Motor neuron (in vitro differentiated cells): ENCODE data around the gene RMND5A. TPM values are rescaled to one million over a fixed set of nuclear protein-coding genes. Genes with fewer than 3 reads are reported as not detected.
"Not testable (repeated sequence)": the region's sequence is repeated elsewhere in the genome, so short reads cannot be mapped to it uniquely, and the experiment has no call there.

Experiments used
- ATAC-seq, 8 experiments: fragments of 200-7000 bp; cut with Tn5 transposase; replicated peaks in 6 of 8; 2 replicates each; pipeline ENCODE4 v1.8.0; 2021; ENCODE audit warnings: mild to moderate bottlenecking in 8 of 8, moderate library complexity in 8 of 8
- H3K27ac ChIP-seq, 2 donors: fragments of 250-450 bp; sonication (Bioruptor Pico); 2 replicates each; pipeline ENCODE4 v1.9.0; 2021; ENCODE audit warnings: antibody characterized with exemption in 2 of 2, mild to moderate bottlenecking in 2 of 2, moderate library complexity in 1 of 2
- H3K4me1 ChIP-seq, 2 donors: fragments of 250-450 bp; sonication (Bioruptor Pico); replicated peaks in 1 of 2; 2 replicates each; pipeline ENCODE4 v1.6.1; 2021; ENCODE audit warnings: antibody characterized with exemption in 2 of 2, mild to moderate bottlenecking in 2 of 2, moderate library complexity in 1 of 2
- H3K4me3 ChIP-seq, 5 donors: fragments of 250-450 bp; sonication (Bioruptor Pico); 2 replicates each; pipeline ENCODE4 v1.9.0; 2021; ENCODE audit warnings: antibody characterized with exemption in 5 of 5, mild to moderate bottlenecking in 5 of 5, moderate library complexity in 4 of 5
- WGBS, 10 experiments: fragments of 450-650 bp; shearing (Covaris generic); methylation state at CpG; one replicate each; pipeline ENCODE4 v1.0.0; 2022; 5-methylcytosine and 5-hydroxymethylcytosine counted together
- in situ Hi-C, 9 experiments: fragments of 400-800 bp; cut with MboI; loops; one replicate each; pipeline ENCODE4 v1.15.0; 2021; ENCODE audit warnings: low sequenced_read_pairs in 9 of 9, low pct_unique_long_range_greater_than_20kb in 2 of 9; ENCODE audit not compliant: unreplicated experiment in 9 of 9
- total RNA-seq, 8 experiments: library from RNA; unstranded; fragments of 300-600 nt; gene quantifications; 2 replicates each; pipeline versions ENCODE4 v1.2.3 to v1.2.4, GENCODE V29; 2022

The RMND5A gene
- total RNA-seq, 8 experiments from 2014 or later = 23.5 to 55.5 (median 38.2) TPM

GRCh38 chr2:86732040-86732525, 12.0 kb downstream of the RMND5A start:
- ATAC-seq, H3K4me1 ChIP-seq, H3K4me3 ChIP-seq, in situ Hi-C loops, H3K27ac ChIP-seq: not testable (repeated sequence)
- no CpG with 5 or more reads among the region's 6 CpGs for WGBS, 10 experiments

GRCh38 chr2:86732837-86733236, 12.7 kb downstream of the RMND5A start:
- H3K4me1 ChIP-seq, H3K4me3 ChIP-seq, in situ Hi-C loops, ATAC-seq, H3K27ac ChIP-seq: not testable (repeated sequence)

GRCh38 chr2:86733528-86733927, 13.4 kb downstream of the RMND5A start:
- H3K4me3 ChIP-seq, in situ Hi-C loops, ATAC-seq, H3K27ac ChIP-seq, H3K4me1 ChIP-seq: not testable (repeated sequence)
- WGBS, 10 experiments = no CpG with 5 or more reads among the region's 4 CpGs

GRCh38 chr2:86734896-86735295, 14.8 kb downstream of the RMND5A start:
- H3K27ac ChIP-seq, H3K4me1 ChIP-seq, in situ Hi-C loops, ATAC-seq, H3K4me3 ChIP-seq: not testable (repeated sequence)
- WGBS, 10 experiments = no CpG with 5 or more reads among the region's 1 CpG

DNA sequence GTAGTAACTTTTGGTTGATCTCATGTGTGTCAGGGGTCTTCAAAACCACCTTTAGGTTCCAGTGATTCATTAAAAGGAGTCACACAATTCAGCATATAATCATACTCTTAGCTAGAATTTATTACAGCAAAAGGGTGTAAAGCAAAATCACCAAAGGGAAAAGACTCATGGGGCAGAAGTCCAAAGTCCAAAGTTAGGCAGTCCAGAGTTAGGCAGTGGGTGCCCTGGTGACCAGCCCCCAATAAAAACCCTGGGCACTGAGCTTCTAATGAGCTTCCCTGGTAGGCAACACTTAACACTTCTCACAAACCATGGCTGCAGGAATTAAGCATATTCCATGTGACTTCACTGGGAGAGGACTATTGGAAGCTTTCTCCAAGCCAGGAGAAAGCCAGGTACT, 19.4 kb downstream of the RMND5A start:
- H3K4me3 ChIP-seq, ATAC-seq, H3K4me1 ChIP-seq, in situ Hi-C loops, H3K27ac ChIP-seq: not testable (repeated sequence)

DNA sequence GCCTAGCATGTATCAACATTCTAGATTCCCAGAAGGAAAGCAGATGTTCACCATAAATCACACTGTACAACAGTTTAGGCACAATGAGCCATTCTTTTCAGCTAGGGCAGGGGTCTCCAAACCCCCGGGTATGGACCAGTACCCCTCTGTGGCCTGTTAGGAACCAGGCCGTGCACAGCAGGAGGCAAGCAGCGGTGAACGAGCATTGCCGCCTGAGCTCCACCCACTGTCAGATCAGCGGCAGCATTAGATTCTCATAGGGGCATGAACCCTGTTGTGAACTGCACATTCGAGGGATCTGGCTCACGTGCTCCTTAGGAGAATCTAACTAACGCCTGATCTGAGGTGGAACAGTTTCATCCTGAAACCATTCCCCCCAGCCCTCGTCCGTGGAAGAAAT, 19.8 kb downstream of the RMND5A start:
- H3K27ac ChIP-seq, H3K4me1 ChIP-seq, ATAC-seq, H3K4me3 ChIP-seq, in situ Hi-C loops: not testable (repeated sequence)
- no CpG with 5 or more reads among the region's 11 CpGs for WGBS, 10 experiments

DNA sequence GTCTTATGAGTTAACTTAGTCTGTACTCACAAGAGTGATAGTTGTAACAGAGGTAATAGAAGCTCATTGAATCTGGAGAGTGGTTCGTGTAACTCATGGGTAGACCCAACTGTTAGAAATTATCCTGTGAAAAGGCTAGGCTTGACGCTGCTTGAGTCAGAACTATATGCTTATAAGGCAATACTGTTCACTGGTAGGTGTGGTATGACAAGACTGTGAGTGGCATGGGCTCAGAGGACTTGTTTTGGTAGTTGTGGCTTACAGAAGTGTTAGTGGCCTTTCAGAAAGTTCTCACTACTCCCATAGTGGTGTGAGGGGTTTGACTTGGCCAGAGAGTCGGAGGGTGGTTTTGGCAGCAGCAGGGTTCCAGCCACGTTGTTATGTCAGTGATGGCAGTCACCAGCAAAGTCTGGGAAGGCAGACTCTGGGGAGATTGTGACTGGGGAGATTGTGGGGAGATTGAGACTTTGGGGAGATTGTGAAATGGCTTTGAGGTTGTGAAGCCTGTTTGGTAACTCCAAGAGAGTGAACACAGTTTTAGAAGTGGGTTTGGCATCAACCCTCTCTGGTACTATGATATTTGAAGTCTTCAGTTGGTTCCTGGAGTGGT, 21.9 kb downstream of the RMND5A start:
- in situ Hi-C loops, H3K4me1 ChIP-seq, H3K4me3 ChIP-seq, H3K27ac ChIP-seq, ATAC-seq: not testable (repeated sequence)
- WGBS, 10 experiments = no CpG with 5 or more reads among the region's 4 CpGs

- Histone ChIP-seq H3K4me1 (peaks cover 27 to 28% of the 10 kb centered on the region in 2 donors), H3K27ac (no peak overlapping the region), H3K4me3 (no peak overlapping the region)
- WGBS, 10 experiments = 70 to 100% (median 80%) methylated on average over 1 to 2 of the region's 2 CpGs; no CpG with 5 or more reads in 5 of the 10 experiments
- in situ Hi-C loops = no loop called here
- no peak for ATAC-seq
Observed at GRCh38 chr2:86744152-86744551, 24.1 kb downstream of the RMND5A start.

DNA sequence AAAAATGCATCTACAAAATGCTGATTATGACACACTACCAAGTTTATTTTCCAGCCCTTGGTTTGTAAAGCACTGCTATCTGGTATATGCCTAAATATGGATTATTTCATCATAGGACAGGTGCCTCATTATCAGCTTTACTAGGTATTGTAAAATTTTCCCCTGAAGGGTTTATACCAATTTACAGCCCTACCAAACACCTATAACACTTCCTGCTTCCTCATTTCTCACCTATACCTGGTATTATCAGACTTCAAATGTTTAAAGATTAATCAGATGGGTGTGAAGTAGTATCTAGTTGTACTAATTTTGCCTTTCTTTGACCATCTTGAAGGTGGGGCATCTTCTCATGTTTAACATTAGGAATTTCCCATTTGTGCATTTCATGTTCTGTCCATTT, 26.8 kb downstream of the RMND5A start:
- Histone ChIP-seq H3K27ac (peak overlapping the region; percentile 88 to 97), H3K4me1 (peaks cover 29 to 32% of the 10 kb centered on the region in 2 donors), H3K4me3 (no peak overlapping the region)
- in situ Hi-C loops = no loop called here
- ATAC-seq = no peak

DNA sequence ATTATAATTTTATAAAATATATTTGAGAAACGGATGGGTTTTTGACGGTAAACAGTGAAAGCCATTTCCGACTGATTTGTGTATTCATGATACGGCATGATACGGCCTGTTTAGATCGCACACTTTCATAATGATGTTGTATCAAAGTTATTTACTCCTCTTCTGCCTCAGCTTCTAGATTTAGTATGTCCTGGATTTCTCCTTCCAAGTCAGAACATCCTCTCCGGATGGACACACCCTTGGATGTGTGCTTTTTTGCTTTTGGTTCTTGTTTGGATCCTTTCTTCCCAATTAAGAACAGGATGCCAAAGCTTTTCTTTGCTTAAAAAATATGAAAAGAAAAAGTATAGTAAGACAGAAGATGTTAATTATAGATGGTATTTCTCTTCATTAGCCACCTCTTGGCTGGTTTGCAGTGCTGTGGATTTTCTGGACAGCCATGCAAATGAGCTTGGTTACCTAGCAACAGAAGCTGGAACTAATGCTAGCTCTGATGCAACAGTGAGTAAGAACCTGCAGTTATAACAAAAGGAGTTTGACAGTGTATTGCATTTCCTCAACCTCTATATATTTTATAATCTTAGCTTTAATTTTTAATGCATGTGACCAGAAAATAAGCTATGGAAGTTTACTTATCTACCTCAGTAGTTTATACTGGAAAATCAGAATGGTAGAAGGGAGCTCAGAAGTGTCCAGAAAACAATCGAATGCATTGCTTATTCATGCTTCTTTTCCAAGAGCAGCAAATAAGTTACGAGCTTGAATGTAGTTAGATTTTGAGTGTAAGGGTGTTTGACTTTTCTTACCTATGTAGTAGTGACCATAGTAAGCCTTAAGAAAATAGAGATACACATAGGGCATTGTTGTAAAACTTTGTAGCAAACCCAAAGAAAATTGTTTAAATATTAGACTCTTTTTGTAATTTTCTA, 27.9 kb downstream of the RMND5A start:
- ATAC-seq = peak; percentile 82 to 99 (median 98)
- Histone ChIP-seq H3K4me1 (peaks cover 29 to 32% of the 10 kb centered on the region in 2 donors), H3K4me3 (no peak overlapping the region), H3K27ac (peak overlapping the region; percentile 88 to 97)
- in situ Hi-C loops = no loop called here
- WGBS, 10 experiments = 51 to 100% (median 85%) methylated on average over 1 to 9 of the region's 9 CpGs

- Histone ChIP-seq H3K4me3 (no peak overlapping the region), H3K27ac (no peak overlapping the region), H3K4me1 (peaks cover 29 to 32% of the 10 kb centered on the region in 2 donors)
- no peak for ATAC-seq
- 78 to 100% (median 94%) methylated on average over 2 to 3 of the region's 3 CpGs for WGBS, 10 experiments
- in situ Hi-C loops = no loop called here
Observed at GRCh38 chr2:86750240-86750839, 30.2 kb downstream of the RMND5A start.

DNA sequence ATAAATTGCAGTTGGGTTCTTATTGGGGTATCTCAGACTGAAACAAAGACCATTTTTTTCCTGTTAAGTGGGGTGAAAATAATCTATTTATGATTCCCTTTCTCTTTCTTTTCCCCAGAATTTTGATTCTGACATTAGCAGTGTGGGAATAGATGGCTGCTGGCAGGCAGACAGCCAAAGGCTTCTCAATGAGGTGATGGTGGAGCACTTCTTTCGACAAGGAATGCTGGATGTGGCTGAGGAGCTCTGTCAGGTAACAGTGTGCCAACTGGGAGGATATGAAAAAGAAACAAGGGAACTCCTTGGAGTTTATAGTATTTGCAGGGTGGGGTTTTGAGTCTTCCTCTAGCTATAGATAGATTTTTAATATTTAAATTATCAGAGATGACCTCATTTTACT, 31.7 kb downstream of the RMND5A start:
- 89 to 100% (median 100%) methylated on average over 1 of the region's 1 CpG; no CpG with 5 or more reads in 4 of the 10 experiments for WGBS, 10 experiments
- Histone ChIP-seq H3K4me3 (no peak overlapping the region), H3K4me1 (peaks cover 25% of the 10 kb centered on the region in 2 donors), H3K27ac (no peak overlapping the region)
- ATAC-seq = no peak
- in situ Hi-C loops = no loop called here

- ATAC-seq = no peak
- 67 to 100% (median 92%) methylated on average over 1 to 3 of the region's 3 CpGs; no CpG with 5 or more reads in 1 of the 10 experiments for WGBS, 10 experiments
- in situ Hi-C loops = no loop called here
- H3K4me3 ChIP-seq = no peak overlapping the region
- H3K27ac ChIP-seq = no peak overlapping the region
- H3K4me1 ChIP-seq = peaks cover 13 to 15% of the 10 kb centered on the region in 2 donors
Observed at GRCh38 chr2:86752934-86753333, 32.8 kb downstream of the RMND5A start.
